GM23248 (cell line): ENCODE results near the gene ARHGDIG. TPM values are rescaled to one million over a fixed set of nuclear protein-coding genes. Genes with fewer than 3 reads are reported as not detected.

Source experiments
- DNase-seq: peaks from one replicate; pipeline ENCODE4 v3.0.0-alpha.2; 2015
- H2AFZ ChIP-seq: fragments of 200-600 bp; sonication (generic); 2 replicates; pipeline ENCODE4 v1.6.1; 2016; ENCODE audit warnings: antibody characterized with exemption
- H3F3A ChIP-seq: fragments of 200-600 bp; sonication (generic); 2 replicates; pipeline ENCODE4 v1.6.1; 2016; ENCODE audit warnings: mild to moderate bottlenecking, antibody characterized with exemption, mixed run types; ENCODE audit not compliant: insufficient read depth
- H3K27ac ChIP-seq: fragments of 200-600 bp; sonication (generic); 2 replicates; pipeline ENCODE4 v1.5.1; 2016; ENCODE audit warnings: mild to moderate bottlenecking
- H3K27me3 ChIP-seq: fragments of 200-600 bp; sonication (generic); replicated peaks from 2 replicates; pipeline ENCODE4 v1.6.1; 2016; ENCODE audit warnings: mild to moderate bottlenecking; ENCODE audit not compliant: insufficient read depth
- H3K36me3 ChIP-seq: fragments of 200-600 bp; sonication (generic); 2 replicates; pipeline ENCODE4 v1.6.1; 2016; ENCODE audit warnings: low read depth, mild to moderate bottlenecking
- H3K4me1 ChIP-seq: fragments of 200-600 bp; sonication (generic); 2 replicates; pipeline ENCODE4 v1.6.1; 2016; ENCODE audit warnings: mild to moderate bottlenecking; ENCODE audit not compliant: insufficient read depth
- H3K4me2 ChIP-seq: fragments of 200-600 bp; sonication (generic); one replicate; pipeline ENCODE4 v1.6.1; 2016; ENCODE audit warnings: mild to moderate bottlenecking; ENCODE audit not compliant: unreplicated experiment
- H3K4me3 ChIP-seq: fragments of 200-600 bp; sonication (generic); 2 replicates; pipeline ENCODE4 v1.5.1; 2016; ENCODE audit warnings: mild to moderate bottlenecking
- H3K79me2 ChIP-seq: fragments of 200-600 bp; sonication (generic); 2 replicates; pipeline ENCODE4 v1.6.1; 2016; ENCODE audit warnings: mild to moderate bottlenecking; ENCODE audit not compliant: insufficient read depth
- H3K9ac ChIP-seq: fragments of 200-600 bp; sonication (generic); 2 replicates; pipeline ENCODE4 v1.6.1; 2016; ENCODE audit warnings: mild to moderate bottlenecking
- H3K9me2 ChIP-seq: fragments of 200-600 bp; sonication (generic); 2 replicates; pipeline ENCODE4 v1.6.1; 2016; ENCODE audit warnings: mixed run types, mild to moderate bottlenecking, moderate library complexity; ENCODE audit not compliant: insufficient read depth
- H3K9me3 ChIP-seq: fragments of 200-600 bp; sonication (generic); one replicate; pipeline ENCODE4 v1.6.1; 2017; ENCODE audit warnings: low read depth
- H4K20me1 ChIP-seq: fragments of 200-600 bp; sonication (generic); 2 replicates; pipeline ENCODE4 v1.6.0; 2016; ENCODE audit not compliant: insufficient read depth
- EZH2 ChIP-seq: fragments of 200-600 bp; sonication (generic); IDR thresholded peaks from 2 replicates; pipeline ENCODE4 v1.6.1; 2018; ENCODE audit warnings: antibody characterized with exemption, mild to moderate bottlenecking; ENCODE audit not compliant: insufficient read depth, poor library complexity, severe bottlenecking
- EZH2phosphoT487 ChIP-seq: fragments of 200-600 bp; sonication (generic); IDR thresholded peaks from 2 replicates; pipeline ENCODE4 v1.6.1; 2018; ENCODE audit warnings: antibody characterized with exemption, moderate library complexity, mild to moderate bottlenecking, low read depth; ENCODE audit not compliant: insufficient read depth
- WGBS, 2 experiments: methylation state at CpG; one replicate each; pipeline ENCODE4 v1.1.6; 2015 to 2017; ENCODE audit warnings: low lambda C conversion rate in 2 of 2, low coverage in 1 of 2; ENCODE audit errors: missing lambda C conversion rate in 2 of 2; 5-methylcytosine and 5-hydroxymethylcytosine counted together
- in situ Hi-C: fragments of 300-500 bp; cut with MboI; formaldehyde crosslinking; loops from 2 replicates; pipeline ENCODE4 v1.15.0; 2020
- polyA plus RNA-seq: library from polyadenylated mRNA; unstranded; fragments of >200 nt; fragmentation: Nextera tagmentation; extraction: Ambion mirVana; gene quantifications from 2 replicates; pipeline ENCODE4 v1.2.1, GENCODE V29; 2016
- total RNA-seq: library from RNA; depleted of rRNA; stranded (reverse); fragments of >200 nt; shearing (Covaris generic); gene quantifications from 2 replicates; pipeline ENCODE4 v1.2.3, GENCODE V29; 2014

Gene ARHGDIG
- total and polyA plus RNA-seq, 2 experiments from 2014 or later = 0.40 to 0.65 TPM

DNA sequence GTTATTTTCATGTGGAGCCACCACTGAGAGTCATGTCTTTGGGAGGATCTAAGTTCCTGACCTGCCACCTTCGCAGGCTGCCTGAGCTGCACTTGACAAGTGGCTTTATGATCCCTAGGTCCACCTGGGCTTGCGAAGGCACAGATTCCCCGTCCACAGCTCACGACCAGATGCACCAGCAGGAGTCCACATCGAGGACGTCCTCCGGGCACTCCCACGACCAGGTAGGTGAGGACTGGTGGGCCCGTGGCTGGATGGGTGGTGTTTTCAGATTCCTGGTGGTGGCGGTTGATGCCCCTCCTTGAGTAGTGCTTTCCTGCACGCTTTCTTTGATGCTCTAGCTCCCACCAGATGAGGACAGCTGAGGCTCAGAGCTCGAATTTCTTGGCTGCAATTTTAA lies 31.0 kb upstream of the ARHGDIG start:
- no peak overlapping the region for H3K27ac ChIP-seq
- H3K4me1 ChIP-seq = no peaks in the 10 kb centered on the region
- no peaks in the 10 kb centered on the region for H3F3A ChIP-seq
- H3K9me2 ChIP-seq = no peaks in the 10 kb centered on the region
- no peaks in the 10 kb centered on the region for H3K9me3 ChIP-seq
- H3K4me3 ChIP-seq = no peak overlapping the region
- no peak overlapping the region for H3K9ac ChIP-seq
- in situ Hi-C loops = no loop called here
- H2AFZ ChIP-seq = no peak overlapping the region
- H3K4me2 ChIP-seq = no peak overlapping the region
- 82 to 87% methylated on average over 12 of the region's 12 CpGs for WGBS, 2 experiments
- H3K36me3 ChIP-seq = peaks cover 3% of the 10 kb centered on the region; the same call in 1 of the 2 replicates
- H3K79me2 ChIP-seq = peaks cover 23% of the 10 kb centered on the region; the same call in 1 of the 2 replicates
- H3K27me3 ChIP-seq = no peaks in the 10 kb centered on the region
- no peak for TF ChIP-seq EZH2
- TF ChIP-seq EZH2phosphoT487 = no peak
- H4K20me1 ChIP-seq = no peaks in the 10 kb centered on the region
- no peak for DNase-seq

DNA sequence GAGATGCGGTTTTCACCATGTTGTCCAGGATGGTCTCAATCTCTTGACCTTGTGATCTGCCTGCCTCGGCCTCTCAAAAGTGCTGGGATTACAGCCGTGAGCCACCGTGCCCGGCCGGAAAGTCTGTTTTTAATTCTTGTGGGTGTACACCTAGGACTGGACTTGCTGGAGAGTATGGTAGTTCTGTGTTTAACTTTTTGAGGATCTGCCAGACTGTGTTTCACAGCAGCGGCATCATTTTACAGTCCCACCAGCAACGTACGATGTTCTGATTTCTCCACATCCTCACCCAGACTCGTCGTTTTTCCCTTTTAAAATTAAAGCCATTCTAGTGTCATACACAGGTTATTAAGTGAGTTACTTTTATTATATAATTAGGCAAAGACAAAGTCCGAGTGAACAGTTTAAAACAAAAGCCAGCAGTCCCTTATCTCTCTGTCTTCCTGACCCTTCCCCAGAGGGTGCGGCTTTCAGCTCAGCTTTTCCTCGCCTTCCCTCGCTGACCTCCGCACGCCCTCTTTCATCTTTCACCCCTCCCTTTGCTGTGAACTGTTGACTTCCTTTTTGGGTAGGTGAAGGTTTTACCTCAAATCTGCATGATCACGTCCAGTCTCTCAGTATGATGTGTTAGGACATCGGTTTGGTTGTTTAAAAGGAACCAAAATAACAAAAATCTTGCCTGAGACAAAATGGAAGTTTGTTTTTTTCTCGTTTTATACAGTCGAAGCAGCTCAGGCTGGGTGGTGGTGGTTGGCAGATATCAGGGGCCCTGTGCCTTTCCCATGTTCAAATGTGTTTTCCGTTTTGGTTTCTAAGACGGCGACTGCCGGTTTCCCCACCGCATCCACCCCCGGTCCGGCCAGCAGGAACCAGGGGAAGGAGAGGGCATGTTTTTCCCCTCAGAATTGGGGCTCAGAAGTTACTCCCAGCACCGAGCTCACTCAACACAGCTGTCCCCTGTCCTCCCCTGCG lies 27.7 kb upstream of the ARHGDIG start:
- no peak overlapping the region for H3K27ac ChIP-seq
- H2AFZ ChIP-seq = no peak overlapping the region
- H3K9me3 ChIP-seq = no peaks in the 10 kb centered on the region
- DNase-seq = no peak
- H3K9me2 ChIP-seq = no peaks in the 10 kb centered on the region
- no peak overlapping the region for H3K4me2 ChIP-seq
- TF ChIP-seq EZH2phosphoT487 (no peak), EZH2 (no peak)
- peaks cover 7% of the 10 kb centered on the region; the same call in 1 of the 2 replicates for H3K36me3 ChIP-seq
- no peaks in the 10 kb centered on the region for H4K20me1 ChIP-seq
- no peak overlapping the region for H3K9ac ChIP-seq
- H3K79me2 ChIP-seq = no peaks in the 10 kb centered on the region
- no peaks in the 10 kb centered on the region for H3K27me3 ChIP-seq
- WGBS, 2 experiments = 92 to 93% methylated on average over 30 of the region's 30 CpGs
- H3K4me1 ChIP-seq = no peaks in the 10 kb centered on the region
- in situ Hi-C loops = no loop called here
- no peak overlapping the region for H3K4me3 ChIP-seq
- no peaks in the 10 kb centered on the region for H3F3A ChIP-seq

DNA sequence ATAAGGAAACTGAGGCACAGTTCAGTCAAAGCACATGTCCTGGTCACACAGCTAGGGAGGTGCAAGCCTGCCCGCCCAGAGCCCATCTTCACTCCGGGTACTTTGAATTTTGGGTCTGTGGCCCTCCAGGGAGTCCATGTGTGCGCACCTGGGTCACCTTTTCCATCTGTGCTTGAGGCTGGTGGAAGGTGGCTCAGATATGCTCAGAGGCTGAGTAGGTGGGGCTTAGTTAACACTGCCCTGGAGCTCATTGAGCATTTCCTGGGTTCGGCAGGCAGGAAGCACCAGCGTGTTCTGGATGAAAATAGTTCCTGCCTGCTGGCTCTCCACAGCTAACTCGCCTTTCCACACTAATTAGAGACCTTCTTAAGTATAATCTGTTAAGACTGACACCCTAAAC lies 26.6 kb upstream of the ARHGDIG start:
- Histone ChIP-seq H3K36me3 (peaks cover 7% of the 10 kb centered on the region; the same call in 1 of the 2 replicates), H3K4me3 (no peak overlapping the region), H4K20me1 (no peaks in the 10 kb centered on the region), H2AFZ (no peak overlapping the region), H3K9ac (no peak overlapping the region), H3K4me2 (no peak overlapping the region), H3K9me3 (no peaks in the 10 kb centered on the region), H3K4me1 (no peaks in the 10 kb centered on the region), H3K27ac (no peak overlapping the region), H3F3A (no peaks in the 10 kb centered on the region), H3K27me3 (no peaks in the 10 kb centered on the region), H3K79me2 (no peaks in the 10 kb centered on the region), H3K9me2 (no peaks in the 10 kb centered on the region)
- TF ChIP-seq EZH2phosphoT487 (no peak), EZH2 (no peak)
- in situ Hi-C loops = no loop called here
- DNase-seq = no peak
- WGBS, 2 experiments = 77 to 82% methylated on average over 6 of the region's 6 CpGs

DNA sequence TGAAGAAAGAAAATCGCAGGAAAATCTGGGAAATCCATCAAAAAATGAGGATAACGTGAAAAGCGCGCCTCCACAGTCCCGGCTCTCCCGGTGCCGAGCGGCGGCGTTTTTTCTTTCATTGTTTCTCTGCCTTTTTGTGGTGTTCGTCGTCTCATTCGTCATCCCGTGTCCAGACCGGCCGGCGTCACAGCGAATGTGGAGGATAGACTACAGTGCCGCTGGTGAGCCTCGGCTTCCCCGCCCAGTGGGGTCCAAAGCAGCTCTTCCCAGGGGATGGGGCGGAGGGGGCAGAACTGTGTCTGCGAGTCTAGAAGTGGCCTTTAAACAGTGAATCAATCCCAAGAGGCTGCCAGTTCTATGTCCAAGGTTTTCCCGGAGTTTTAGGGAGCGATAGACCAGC lies 25.9 kb upstream of the ARHGDIG start:
- Histone ChIP-seq H4K20me1 (no peaks in the 10 kb centered on the region), H3K4me1 (no peaks in the 10 kb centered on the region), H3K4me3 (no peak overlapping the region), H2AFZ (no peak overlapping the region), H3K27ac (no peak overlapping the region), H3K79me2 (no peaks in the 10 kb centered on the region), H3K9me2 (no peaks in the 10 kb centered on the region), H3K9me3 (no peaks in the 10 kb centered on the region), H3K9ac (no peak overlapping the region), H3K4me2 (no peak overlapping the region), H3K36me3 (peaks cover 7% of the 10 kb centered on the region; the same call in 1 of the 2 replicates), H3F3A (no peaks in the 10 kb centered on the region), H3K27me3 (no peaks in the 10 kb centered on the region)
- in situ Hi-C loops = no loop called here
- 91 to 92% methylated on average over 24 to 25 of the region's 25 CpGs for WGBS, 2 experiments
- no peak for DNase-seq
- TF ChIP-seq EZH2phosphoT487 = no peak
- no peak for TF ChIP-seq EZH2
